ENCODE data around the gene MORN5.
A peak's percentile ranks its signal among the peaks of the same experiment; 100 is the strongest.

Gene MORN5

DNA sequence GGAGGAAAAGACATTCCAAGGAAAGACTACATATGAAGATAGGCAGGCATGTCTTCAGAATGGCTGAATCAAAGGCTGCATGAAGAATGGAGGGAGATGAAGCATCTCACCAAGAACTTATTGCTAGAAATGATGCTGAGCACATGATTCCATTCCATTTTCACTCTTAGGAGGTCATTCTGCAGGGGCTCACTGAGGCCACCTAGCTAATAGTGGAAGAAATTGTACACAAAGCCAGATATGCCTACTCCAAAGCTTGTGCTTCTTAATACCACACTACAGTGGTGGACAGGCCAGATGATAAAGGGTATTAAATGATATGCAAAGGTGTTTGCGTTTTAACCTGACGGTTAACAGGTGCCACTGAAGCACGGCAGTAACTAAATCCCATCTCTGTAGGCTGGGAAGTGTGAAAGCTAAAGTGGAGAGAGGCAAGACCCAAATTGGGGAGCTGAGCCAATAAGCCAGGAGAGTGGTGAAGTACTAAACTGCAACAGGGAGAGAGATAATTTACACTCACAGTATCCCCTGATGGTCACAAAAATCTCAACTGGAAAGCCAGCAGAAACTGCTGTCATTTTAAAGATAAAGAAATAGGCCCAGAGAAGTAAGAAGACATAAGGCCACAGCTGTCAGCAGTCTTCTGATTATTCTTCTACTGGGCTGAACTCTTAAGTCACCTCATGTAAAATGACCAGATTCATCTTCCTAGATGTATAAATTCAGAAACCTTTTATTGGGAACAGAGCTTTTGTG lies 14.7 kb upstream of the MORN5 start:
- DNase-seq: peak; percentile 26

DNA sequence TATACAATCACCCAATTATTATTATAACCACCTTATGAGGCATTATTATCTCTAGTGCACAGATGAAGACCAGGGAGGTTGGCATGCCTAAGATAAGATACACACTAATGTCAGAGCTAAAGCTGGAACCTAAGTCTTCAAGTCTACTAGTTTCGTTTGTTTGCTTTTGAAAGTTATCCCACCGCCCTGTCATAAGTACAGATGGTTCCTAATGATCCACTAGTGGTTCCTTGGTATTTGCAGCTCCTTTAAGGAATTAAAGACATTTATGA lies 14.2 kb upstream of the MORN5 start:
- no peak for DNase-seq

DNA sequence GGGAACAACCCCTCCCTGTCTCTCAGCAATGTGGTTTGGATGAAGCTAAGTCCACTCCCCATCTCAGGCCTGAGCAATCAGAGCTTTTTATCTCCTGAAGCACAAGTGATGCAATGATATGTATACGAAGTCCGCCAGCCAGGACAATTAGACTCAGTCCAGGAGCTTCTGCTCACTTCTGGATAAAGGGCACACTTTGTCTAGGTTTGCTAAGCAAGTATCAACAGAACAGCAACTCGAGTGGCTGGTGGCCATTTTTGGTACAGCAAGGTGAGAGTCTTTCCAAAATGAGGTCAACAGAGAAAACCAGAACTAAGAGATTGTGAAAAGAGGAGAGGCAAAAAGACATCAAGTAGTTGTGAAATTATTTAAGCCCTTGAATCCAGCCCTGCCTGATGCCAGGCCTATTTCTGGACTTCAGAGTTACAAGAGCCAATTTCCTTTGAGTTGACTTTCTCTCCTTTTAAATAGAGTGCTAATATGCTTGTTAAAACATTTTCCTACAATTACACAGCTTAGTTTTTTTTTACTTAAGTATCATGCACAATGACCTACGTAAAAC lies 8.4 kb upstream of the MORN5 start:
- DNase-seq: peak; percentile 22

DNA sequence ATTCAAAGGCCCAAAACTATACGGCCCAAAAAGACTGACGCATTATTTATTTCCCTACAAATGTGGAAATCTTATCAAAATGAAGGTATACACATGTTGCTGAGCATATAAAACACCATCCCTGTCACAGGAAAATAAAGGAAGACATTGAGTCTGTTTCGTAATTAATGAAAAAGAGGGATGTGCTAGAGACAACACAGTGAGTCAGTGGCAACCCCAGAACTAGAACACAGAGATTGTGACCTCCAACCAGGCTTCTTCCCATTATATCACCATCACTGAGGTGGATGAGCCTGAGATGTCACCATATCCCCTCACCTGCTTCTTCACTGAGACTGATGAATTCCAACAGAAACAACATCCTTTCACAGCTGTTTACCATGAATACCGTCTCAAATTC lies 3.9 kb upstream of the MORN5 start:
- DNase-seq: no peak

DNA sequence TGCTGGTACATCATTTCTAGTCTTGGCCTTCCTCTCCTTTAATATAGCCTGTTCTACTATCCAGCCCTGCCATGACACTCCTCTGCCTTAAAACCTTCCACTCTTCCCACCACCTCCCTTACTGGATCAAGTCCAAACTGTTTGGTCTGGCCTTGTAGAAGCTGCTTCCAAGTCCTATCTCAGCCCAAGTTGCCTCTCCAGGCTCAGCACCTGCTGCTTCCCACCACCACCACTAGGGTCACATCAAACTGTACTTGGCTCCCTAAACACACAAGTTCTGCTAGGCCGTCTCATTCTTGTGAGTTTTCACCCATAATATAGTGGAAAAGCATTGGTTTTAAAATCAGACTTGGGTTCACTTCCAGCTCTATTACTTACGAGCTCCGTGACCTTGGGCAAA lies 1.5 kb upstream of the MORN5 start:
- peak; percentile 67 for DNase-seq

DNA sequence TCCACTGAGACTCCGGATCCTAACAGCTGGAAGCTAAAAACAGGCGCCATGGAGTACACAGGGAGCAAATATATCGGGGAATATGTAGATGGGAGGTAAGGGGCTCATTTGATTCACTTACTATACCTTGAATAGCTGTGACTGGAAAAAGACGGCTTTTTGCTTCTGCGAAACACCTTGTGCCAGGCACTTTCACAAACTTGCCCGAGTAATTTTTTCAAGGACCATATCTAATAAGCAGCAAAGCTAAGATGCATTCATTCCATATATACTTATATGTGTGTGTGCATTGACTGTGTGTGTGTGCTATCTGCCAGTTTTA lies 178 bp downstream of the MORN5 start:
- no peak for DNase-seq

DNA sequence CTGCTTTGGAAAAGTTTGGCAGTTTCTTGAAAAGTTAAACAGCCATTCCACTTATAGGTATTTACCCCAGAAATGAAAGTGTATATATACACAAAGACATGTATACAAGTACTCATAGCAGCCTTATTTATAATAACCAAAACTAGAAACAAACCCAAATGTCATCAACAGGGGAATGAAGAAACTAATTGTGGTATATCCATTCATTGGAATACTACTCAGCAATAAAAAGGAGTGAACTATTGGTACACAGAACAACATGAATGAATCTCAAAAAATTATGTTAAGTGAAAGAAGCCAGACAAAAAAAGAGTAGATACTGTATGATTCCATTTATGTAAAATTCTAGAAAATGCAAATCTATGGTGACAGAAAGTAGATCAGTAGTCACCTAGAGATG lies 2.7 kb downstream of the MORN5 start:
- no peak for DNase-seq

DNA sequence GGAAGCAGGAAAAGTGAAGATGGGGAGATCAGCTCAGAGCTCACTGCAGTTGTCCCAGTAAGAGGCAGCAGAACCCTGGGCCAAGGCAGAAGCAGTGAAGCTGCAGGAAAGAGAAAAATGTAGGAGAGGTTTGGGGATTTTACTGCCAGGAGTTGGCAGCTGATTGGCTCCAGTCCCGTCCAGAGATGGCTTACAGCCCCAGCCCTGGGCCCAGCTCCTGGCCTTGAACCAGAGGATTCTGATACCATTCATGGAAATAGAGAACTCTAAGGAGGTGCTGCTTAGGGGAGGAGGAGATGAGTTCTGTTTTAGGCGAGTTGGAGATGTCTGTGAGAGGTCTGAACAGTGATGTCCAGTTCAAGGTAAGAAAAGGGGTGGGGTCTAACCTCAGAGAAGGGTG lies 4.6 kb downstream of the MORN5 start:
- no peak for DNase-seq

DNA sequence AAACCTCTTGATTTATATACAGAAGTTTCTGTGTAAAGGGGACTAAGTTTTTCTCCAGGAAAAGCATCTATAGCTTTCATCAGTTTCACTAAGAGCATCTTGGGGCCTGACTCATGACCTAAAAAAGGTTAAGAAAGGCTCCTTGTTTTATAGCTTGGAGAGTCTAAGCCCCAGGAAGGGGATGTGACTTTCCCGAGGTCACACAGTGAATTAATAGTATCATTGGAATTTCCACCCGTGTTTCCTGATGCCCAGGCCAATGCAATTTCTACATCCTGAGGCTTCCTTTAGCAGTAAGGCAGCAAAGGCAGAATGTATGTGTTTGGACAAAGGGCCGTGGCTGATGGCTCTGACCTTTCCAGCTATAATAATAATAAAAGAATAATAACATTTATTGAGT lies 8.6 kb downstream of the MORN5 start:
- DNase-seq: no peak

DNA sequence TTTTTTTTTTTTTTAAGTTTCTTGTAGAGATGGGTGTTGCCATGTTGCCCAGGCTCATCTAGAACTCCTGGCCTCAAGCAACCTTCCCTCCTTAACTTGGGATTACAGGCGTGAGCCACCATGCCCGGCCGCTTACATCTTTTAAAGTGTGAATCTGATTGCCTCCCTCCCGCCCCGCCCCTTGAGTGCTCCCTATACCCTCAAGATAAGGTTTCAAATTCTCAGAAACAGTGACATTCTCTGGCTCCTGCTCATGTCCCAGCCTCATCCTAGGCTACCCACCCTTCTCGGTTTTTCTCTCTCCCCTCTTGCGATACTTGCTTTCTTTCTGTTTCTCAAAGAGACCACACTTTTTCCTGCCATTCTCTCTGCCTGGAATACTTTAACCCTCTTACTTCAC lies 12.4 kb downstream of the MORN5 start:
- DNase-seq: no peak

DNA sequence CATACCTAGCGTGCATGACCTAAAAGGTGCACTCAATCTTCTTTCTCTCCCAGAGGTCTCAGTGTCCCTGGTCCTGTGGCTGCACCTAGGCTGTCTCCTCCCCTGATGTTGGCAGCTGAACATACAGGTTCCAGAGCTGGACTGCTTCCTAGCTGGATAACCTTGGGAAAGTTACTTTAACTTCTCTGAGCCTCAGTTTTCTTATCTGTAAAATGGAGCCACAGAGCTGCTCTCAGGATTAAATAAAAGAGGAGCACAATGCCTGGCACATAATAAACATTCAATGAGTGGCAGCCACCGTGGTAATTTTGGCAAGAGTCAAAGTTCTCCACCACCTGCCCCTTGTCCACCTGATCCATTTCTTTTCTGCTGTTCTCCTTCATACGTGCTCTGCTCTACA lies 14.0 kb downstream of the MORN5 start:
- no peak for DNase-seq

DNA sequence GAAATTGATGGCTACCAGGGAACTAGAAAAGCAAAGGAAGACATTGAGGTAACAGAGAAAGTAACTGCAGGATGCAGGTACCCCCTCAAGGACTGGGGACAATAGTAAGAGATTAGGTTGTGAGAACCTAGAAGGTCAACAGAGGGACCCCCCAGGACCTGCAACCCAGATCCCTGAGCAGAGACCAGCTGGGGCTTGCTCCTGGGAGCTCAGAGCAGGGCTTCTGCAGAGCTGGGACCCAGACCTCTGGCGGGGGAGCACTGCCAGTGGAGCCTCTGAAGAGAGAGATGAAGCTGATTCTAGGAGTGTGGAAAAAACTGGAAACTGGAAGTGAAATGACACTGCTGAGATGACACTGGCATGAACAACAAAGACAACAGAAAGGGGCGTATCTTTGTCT lies 17.2 kb downstream of the MORN5 start:
- no peak for DNase-seq

DNA sequence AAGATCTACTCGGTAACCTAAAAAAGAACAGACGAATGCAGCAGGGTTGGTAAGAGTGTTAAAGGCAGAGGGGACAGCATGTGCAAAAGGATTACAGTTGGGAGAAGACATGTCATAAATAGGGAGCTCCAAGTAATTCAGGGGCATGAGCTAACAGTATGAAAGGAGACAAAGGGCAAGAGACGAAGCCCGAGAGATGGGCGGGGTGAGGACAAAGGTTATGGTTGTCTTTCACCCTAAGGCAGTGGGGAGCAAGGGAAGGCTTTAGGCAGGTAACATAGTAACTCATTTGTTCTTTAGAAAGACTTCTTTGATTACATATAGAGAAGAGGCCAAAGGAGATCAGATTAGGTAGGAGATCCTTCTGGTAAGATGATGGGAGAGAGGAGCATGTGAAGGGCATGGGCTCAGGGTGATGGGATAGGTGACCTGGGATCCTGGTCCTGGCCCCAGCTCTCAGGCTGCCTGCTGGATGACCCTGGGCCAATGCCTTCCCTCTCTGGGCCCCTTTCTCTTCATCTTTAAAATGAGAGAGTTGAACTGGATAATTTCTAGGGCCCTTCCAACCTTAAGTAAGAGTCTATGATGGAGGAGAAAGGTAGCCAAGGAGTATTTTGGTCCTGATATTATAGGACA lies 19.5 kb downstream of the MORN5 start:
- no peak for DNase-seq

DNA sequence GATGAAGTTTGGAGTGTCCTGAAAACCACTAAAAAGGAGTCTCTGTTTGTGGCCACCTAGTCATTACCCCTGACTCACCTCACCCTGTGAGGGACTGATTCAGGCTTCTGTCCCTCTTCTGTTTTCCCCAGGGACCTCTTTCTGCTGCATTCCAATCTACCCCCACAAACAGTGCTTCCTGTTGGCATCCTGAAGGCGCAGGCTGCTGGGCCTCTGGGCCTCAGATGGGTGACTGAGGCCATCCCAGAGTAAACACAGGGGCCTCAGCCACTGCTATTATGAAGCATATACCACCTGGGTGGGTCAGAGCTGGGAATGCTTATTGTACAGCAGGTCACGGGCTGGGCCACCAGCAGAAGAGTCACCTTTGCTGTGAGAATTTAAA lies 20.0 kb downstream of the MORN5 start:
- no peak for DNase-seq

DNA sequence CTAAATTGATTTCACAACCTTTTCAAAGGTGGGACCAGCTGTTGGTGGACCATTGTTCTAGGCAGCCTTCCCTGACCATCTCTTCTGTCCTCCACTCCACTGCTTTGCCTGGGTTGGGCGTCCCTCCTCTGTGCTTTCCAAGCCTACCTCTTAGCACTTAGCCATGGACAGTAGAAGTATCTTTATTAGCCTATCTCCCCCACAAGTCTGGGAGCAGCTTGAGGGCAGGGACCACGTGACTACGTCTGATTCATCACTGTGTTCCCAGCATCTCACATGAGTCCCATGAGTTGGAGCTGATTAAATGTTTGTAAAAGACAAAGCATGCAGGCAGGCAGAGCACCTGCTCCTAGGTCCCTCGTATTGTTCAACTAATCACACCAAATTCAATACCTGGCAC lies 20.9 kb downstream of the MORN5 start:
- peak; percentile 83 for DNase-seq

DNA sequence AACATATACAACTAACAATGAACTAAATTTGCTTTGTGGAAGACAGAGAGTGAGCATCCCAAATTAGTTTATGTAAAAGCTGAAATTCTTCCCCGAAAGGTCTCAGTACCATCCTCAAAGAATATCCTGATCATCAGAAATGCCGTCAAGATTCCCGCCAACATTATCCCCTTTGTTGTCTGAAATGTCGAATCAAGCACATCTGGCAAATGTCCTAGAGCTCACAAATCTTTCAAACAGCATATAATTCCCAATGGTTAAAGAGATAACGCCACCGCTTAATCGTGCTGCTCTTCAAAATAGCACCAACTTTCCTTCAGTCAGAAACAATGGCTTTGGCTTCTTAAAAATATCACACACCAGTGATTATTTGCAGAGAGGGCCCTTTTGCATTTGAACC lies 23.8 kb downstream of the MORN5 start:
- DNase-seq: no peak

DNA sequence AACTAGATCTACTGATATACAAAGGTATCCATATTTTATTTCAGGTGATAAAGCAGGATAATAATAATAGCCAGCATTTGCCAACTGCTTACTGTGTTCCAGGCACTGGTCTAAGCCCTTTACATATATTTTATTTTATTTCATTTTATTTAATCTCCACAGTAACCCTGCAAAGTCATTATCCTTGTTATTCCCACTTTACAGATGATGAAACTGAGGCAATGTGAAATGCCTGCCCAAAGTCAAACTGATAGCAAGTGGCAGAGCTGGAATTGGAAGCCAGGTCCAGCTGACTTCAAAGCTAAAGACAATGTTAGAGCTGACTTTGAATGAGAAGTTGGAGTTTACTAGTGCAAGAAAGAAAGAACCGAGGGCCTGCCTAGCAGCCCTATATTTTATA lies 24.8 kb downstream of the MORN5 start:
- no peak for DNase-seq

DNA sequence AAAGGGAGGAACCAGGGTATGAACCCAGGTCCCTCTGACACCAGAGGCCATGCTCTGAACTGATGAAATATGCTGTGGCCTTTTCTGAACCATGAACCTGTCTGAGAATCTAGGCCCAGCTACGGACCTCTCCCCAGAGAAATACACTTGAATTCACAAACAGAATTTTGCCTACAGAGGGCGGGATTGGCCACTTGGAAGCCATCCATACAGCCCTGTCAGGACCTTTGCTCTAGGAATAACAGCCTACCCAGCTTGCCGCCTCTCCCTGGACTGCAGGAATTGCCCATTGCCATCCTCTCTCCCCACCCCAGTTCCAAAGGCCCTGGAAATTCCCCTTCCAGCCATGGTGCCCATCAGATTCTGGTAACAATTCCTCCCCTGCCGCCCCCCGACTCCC lies 26.6 kb downstream of the MORN5 start:
- DNase-seq: no peak

DNA sequence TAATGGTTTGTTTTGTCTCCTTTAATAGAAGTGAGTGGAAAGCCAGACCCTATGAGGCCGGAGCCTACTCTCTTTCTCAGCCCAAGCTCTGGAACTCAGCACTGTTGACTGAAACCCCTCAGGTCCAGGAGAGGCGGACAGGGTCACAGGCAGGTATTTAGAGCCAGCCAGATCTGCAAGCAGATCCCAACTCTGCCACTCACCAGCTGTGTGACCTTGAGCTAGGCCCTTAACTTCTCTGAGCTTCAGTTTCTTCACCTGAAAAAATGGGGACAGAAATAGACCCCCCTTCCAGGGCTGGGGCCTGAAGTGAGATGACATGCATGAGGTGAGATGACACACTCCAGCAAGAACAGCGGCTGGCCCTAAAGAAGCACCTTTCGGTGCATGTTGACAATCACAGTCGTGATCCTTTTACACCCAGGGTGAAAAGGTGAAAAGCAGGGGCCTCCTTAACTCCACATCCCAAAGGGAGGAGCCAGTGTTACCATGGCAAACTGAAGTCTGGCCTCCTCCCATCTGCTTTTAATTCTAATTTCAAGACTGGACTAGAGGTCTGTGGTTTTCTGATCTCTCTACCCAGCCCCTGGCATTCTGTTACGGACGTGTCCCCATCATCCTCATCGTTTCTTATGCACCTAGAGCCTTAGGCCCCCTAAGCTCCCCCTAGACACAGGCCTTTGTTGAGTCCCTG lies 27.2 kb downstream of the MORN5 start:
- DNase-seq: no peak

DNA sequence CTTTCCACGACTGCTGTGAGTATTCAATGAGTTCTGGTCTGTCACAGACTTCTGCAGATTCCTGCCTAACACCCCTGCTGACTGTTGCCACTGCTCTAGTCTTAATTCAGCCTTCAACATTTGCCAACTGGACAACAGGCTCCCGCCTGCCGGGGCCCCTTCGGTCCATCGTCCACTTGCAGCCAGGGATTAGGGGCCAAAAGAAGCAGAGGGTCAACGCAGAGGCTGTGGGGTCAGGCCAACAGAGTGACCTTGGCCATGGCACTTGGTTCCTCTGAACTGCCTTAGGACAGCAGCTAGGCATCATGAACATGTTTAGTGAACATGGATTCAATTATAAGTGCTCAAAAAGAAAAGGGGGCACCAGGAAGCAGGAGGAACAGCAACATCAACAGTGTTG lies 28.7 kb downstream of the MORN5 start:
- no peak for DNase-seq

DNA sequence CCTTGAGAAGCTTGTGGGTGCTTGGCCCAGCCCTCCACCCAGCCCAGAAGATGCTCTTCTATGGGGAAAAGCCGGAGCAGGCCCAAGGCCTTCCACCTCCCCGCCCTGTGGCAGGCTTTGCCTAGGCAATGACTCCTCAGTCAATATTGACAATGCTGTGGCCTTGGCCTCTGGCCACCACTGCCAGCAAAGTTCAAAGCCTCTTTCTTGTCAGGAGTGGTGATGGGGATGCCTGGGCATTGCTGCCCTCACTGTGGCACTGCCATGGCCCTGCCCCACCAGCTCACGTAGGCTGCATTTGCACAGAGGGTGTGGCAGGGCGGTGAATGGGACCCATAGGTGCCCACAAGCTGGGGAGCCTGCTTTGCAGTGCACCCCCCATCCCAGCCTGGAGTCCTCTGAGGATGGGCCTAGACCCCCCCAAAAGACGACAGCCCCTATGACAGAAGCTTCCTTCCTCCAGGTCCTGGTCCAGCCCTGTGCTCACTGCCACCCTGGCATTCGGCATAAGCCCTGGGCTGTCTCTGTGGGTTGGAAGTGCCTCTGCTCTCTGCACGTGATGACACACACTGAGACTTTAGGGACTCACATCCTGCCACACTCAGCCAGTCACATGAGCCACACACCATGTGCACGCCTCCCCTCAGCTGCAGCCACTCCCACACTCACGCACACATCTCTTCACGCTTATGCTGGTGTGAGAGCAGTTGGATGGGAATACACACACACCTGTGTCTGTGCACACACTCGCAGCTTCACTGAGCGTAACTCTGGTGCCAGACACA lies 31.1 kb downstream of the MORN5 start:
- peak; percentile 64 for DNase-seq

DNA sequence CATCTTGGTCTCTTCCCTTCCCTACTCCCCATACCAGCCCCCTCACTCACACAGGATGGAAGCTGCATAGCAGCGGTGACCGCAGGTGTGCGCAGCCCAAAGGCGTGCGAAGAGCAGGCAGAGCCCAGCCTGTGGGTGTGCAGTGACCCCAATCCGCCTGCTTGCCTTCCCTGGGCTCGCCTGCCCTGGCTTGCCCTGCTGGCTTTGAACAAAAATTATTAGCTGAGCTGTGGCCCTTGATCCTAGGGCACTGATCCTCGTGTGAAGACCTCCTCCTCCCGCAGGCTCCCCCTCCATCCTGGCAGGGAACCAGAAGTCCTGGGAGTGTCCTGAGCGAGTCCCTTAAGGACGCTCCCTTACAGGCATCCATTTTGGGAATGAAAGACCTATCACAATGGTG lies 31.9 kb downstream of the MORN5 start:
- DNase-seq: no peak

DNA sequence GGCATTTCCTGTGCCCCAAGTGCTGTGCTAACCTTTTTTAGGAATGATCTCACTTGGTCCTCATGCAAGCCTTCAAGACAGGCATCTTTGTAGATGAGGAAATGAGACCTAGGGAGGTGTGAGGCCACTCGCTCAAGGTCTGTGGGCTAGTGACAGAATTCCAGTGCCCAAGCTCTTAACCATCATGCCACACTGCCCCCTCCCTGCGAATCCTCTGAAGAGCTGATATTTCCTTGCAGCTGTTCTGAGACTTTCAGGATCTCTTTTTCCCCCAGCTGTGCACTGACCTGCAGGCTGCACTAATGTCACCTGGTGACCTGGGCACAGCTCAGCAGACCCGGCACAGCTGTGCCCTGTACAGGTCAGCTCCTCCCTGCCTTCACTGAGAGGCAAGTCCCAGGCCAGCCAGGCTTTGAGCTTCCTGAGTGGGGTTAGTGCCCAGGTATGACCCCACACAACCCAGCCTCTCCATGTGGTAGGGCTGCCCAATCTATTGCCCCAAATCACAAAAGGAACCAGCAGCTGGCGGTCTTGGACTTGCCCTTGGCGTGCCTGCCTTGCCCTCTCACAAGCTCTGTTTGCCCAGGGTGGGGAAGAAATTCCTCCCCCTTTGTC lies 32.7 kb downstream of the MORN5 start:
- peak; percentile 15 for DNase-seq
